GM19452 (cell line): ENCODE results near the gene ZNF581.

Source experiments
- ATAC-seq: cut with Tn5 transposase; IDR thresholded peaks from one replicate; pipeline ENCODE4 v1.9.1; 2021; ENCODE audit not compliant: unreplicated experiment

Gene ZNF581

DNA sequence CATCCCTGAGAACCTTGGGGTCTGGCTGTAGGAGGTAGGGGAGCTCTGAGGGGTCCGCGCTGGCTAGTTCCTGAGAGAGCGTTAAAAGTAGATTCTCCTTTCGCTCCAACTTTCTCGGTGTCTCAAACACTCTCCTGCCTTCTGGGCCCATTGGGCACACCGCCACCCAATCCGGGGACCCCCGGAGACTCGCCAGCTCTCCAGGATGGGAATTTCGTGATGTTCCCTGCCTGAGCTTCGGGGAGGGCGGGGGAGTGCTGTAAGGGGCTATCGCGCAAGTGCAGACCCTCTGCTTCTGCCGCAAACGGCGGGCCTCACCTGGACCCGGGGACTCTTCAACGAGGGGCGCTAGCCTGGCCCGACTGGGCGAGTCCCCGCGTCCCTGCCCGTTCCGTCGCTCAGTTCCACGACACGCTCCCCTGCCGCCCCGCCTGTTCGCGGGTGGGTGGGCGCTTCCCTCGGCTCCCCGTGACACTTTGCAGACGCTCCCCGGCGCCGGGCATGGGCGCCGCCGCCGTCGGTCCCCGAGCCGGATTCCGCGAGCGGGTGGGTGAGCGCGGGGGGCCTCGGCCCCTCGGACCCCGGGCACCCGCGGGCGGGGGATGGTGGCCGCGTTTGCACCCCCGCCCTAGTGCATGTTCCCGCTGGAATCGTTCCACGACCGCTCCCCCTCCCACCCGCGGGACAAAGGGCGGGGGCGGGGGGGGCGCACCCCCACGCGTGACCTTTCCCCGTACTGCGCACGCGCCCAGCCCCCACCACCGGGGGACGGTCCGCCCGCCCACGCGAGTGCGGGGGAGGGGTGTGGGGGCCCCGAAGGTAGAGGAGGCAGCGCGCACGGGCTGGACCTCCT is 4.5 kb downstream of the ZNF581 start, which contains the start of gene CCDC106:
Gene CCDC106, plus strand, starts transcription at position 481 of the 853 bp plus-strand sequence. CDS start 835 bp downstream, outside the sequence.
- ATAC-seq = no peak

DNA sequence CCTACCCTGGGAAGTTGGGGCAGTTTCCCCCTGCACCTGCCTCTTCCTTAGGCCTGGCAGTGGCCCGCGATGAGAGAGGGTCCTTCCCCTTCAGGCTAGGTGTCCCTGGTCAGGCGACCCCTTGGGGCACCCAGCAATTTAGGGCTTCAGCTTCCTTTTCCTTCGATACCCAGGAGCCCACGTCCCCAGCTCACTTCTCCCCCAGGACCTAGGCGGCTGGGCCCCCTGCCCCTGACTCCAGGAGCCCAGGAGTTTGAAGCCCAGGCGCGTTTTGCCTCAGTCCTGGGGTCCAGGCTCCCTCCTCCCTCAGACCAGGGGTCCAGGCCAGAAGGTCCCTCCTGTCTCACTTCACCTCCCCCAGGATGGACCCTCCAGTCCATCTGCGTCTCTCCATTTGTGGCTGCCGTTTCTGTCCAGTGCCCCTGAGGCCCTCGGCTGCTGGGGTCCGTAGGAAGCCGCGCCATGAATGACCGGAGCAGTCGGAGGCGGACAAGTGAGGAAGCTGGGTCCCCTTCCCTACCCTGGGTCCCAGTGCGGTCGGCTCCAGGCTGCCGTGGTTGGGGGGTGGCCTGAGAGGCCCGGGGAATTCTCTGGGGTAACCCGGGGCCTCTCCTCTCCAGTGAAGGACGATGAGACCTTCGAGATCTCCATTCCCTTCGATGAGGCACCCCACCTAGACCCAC is 5.3 kb downstream of the ZNF581 start:
- ATAC-seq = no peak

- ATAC-seq = no peak
Measured at GRCh38 chr19:55649268-55650125, 6.0 kb downstream of the ZNF581 start.

GRCh38 chr19:55650126-55650557 is 6.7 kb downstream of the ZNF581 start:
- ATAC-seq = no peak

DNA sequence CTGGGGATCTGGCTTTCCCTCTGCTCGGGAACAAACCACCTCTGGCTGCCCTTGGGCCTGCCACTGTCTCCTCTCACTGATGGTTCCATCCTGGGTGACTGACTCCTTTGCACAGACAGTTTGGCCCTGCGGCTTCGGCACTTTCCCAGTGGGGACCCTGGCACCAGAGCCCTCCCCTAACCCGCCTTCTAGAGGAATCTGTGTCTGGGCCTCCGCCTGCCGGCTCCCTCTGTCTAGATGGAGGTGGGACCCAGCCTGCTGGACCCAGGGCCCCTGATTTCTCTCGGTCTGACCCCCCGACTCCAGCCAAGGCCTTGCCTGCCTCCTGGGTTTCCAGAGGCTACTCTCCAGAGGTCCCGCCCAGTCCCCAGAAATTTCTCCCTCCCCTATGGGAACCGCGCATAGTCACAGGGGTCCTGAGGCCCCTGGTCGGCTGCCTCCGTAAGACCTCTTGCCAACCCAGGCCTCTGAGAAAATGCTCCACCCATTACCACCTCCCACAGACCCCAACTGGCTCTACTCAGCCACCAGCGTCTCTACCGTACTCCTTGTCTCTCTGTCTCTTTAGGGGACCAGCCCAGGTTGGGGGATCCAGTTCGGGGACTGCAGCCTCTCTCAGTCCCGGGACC is 7.3 kb downstream of the ZNF581 start:
- ATAC-seq = no peak

DNA sequence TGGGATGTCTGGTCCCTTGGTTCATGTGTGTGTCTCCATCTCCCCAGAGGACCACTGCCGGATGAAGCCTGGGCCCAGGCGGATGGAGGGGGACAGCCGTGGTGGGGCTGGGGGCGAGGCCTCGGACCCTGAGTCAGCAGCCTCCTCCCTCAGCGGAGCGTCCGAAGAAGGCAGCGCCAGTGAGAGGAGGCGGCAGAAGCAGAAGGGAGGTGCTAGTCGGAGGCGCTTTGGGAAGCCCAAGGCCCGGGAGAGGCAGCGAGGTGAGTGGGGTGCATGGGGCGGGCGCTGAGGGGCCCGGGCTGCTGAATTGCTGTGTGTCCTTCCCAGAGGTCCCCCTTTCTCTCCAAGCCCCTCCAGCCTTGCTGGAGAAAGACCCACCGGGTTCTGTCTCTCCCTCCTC is 7.8 kb downstream of the ZNF581 start:
- no peak for ATAC-seq

DNA sequence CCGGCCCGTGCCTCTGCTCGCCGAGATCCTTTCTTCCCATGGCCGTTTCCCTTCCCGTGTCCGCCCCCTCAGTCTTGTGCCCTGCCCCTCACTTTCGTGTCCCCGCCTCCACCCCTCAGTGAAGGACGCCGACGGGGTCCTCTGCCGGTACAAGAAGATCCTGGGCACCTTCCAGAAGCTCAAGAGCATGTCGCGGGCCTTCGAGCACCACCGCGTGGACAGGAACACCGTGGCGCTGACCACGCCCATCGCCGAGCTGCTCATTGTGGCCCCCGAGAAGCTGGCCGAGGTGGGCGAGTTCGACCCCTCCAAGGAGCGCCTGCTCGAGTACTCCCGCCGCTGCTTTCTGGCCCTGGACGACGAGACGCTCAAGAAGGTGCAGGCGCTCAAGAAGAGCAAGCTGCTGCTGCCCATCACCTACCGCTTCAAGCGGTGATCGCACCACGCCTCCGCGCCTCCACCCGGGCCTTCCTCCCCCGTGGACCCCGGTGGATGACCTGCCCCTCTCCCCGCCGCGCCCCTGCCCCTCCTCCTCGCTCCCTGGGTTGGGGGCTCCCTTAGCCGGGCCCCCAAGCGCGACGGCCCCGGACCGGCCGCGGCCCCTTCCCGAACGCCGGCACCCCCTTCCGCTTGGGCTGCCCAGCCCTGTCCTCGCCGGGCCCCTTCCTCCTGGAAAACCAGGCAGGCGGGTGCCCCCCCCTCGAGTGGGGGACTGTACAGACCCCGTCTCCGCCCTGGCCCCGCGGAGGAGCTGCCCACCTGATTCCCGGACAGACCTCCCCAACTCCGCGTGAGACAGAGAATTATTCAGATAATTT is 9.1 kb downstream of the ZNF581 start:
- ATAC-seq = no peak

- peak; percentile 42 for ATAC-seq
Measured at GRCh38 chr19:55653651-55654322, 10.3 kb downstream of the ZNF581 start.

DNA sequence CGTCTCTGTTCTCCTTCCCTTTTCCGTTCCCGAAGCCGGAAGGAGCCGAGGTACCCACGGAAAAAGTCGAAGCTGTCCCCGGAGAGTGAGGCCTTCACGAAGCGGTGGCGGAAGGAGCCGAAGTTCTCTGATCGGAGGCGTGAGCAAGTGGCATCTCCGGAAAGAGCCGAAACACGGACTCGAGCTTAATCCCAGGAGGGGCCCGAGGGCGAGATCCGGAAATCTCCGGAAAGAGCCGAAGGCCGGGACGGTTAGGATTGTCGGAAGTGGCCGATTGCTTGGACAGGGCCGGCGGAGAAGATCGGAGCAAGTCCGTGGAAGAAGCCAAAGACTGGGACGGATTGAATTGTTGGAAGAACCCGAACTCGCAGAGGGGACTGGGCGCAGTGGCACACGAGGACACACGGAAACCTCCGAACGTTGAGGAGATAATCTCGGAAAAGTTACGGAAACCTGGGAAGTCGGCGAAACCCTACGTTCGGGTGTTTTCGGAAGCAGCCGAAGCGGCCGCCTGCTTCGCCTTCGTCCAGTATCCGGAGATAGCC is 10.9 kb downstream of the ZNF581 start:
- ATAC-seq = peak; percentile 54

GRCh38 chr19:55654868-55655647 is 11.6 kb downstream of the ZNF581 start, which contains the start of gene U2AF2:
U2AF2 (plus strand) TSS chr19:55655035; CDS start chr19:55655105, 70 bp downstream.
- ATAC-seq = peak; percentile 45

DNA sequence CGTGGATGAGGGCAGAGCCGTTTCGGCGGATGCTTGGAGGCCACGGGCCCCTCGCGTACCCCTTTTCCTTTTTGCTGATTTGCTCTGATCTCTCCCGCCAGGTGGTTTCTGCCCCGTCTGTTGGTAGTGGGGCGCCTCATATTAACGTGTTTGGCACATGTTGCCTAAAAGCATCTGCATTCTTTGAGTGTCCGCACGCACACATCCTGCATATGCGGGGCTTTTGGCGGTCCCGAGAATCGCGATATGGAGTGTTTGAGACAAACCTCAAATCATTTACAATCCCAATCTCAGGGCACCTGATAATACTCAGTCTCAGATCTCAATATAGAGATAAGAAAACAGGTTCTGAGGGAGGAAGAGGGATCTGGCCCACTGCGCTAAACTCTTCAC is 12.2 kb downstream of the ZNF581 start:
- ATAC-seq = no peak

- no peak for ATAC-seq
Measured at GRCh38 chr19:55656552-55656951, 13.1 kb downstream of the ZNF581 start.

- ATAC-seq = no peak
Measured at GRCh38 chr19:55656988-55657747, 13.7 kb downstream of the ZNF581 start.

DNA sequence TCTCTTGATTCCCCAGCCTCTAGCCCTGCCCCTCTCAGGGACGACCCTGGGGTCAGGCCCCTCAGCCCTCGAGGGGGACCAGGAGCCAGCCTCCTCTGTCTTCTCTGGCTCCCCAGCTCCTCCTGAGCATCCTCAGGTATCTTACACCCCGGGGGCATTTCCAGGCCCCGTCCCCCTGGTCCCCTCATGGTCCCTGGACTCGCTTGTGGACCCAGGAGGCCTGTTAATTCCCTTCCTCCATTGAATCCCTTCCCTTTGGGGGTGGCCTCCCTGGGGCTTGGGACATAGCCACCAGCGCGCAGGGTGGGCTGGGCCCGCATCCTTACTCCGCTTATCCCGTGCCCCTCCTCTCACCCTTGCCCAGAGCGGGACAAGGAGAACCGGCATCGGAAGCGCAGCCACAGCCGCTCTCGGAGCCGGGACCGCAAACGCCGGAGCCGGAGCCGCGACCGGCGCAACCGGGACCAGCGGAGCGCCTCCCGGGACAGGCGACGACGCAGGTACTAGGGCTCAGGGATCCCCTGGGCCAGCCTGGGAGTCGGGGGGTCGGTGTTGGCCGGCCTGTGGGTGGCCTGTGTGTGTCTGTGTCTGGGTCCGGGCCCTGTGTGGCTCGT is 15.5 kb downstream of the ZNF581 start:
- ATAC-seq = no peak

GRCh38 chr19:55659822-55660221 is 16.4 kb downstream of the ZNF581 start:
- no peak for ATAC-seq

DNA sequence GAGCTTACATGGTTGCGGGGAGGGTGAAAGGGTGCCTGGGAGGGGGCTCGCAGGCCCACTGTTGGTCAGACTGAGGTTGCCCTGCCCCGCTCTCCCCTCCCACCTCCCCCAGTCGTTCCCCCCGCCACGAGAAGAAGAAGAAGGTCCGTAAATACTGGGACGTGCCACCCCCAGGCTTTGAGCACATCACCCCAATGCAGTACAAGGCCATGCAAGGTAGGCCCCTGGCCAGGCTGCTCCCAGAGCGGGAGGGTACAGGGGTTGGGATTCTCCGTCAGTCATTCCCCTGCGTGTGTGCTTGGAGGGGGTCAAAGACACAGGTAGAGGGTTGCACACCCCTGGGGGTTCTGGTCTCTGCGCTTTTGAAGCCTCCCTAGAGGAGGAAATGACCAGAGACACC is 17.0 kb downstream of the ZNF581 start:
- ATAC-seq = no peak

DNA sequence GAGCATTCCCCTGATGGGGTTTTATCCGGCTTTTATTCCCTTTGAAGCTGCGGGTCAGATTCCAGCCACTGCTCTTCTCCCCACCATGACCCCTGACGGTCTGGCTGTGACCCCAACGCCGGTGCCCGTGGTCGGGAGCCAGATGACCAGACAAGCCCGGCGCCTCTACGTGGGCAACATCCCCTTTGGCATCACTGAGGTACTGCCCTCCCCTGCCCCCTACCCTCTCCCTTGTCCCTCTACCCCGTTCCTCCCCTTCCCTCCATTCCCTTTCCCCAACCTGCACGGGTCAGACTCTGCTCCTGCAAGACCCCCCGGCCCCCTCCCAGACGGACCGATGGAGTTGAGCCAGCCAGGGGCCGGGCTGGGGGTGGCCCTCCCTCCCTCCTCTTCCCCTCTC is 17.5 kb downstream of the ZNF581 start:
- ATAC-seq = no peak
